IMR-90 (cell line): ENCODE measurements around the gene ANAPC7. TPM values are rescaled to one million over a fixed set of nuclear protein-coding genes. Genes with fewer than 3 reads are reported as not detected.

ENCODE experiments used
- ATAC-seq: fragments of 200-7000 bp; cut with Tn5 transposase; 2 replicates; pipeline ENCODE4 v1.9.1; 2020; ENCODE audit warnings: low read depth, mild to moderate bottlenecking, moderate library complexity
- BruUV-seq: library from RNA; stranded (reverse); fragments of 400-500 nt; replicated peaks from 2 replicates; lab custom pipeline; 2021; lab: Mats Ljungman, UMichigan
- CTCF ChIA-PET: fragments of 300-600 bp; formaldehyde crosslinking; extraction: SDS; loops from one replicate; lab custom pipeline; 2021; ENCODE audit warnings: antibody characterized with exemption; lab: Yijun Ruan, JAX
- POLR2A ChIA-PET: fragments of 300-600 bp; sonication (Branson Sonifier 250); formaldehyde crosslinking; loops from one replicate; lab custom pipeline; 2022; ENCODE audit warnings: antibody characterized with exemption; ENCODE audit not compliant: unreplicated experiment; lab: Charles Lee
- DNase-seq: peaks from one replicate; pipeline ENCODE4 v3.0.0; 2013
- H2AFZ ChIP-seq: replicated peaks from 2 replicates; pipeline ENCODE3; 2013; ENCODE audit warnings: low read length, mild to moderate bottlenecking; ENCODE audit not compliant: poor library complexity
- H2AK5ac ChIP-seq: 2 replicates; pipeline ENCODE4 v1.6.1; 2013; ENCODE audit warnings: low read depth, low read length, inconsistent platforms
- H2AK9ac ChIP-seq: replicated peaks from 2 replicates; pipeline ENCODE3; 2013; ENCODE audit warnings: mild to moderate bottlenecking, low read depth, low read length, moderate library complexity; ENCODE audit not compliant: poor library complexity
- H2BK120ac ChIP-seq: 2 replicates; pipeline ENCODE4 v1.6.1; 2013; ENCODE audit warnings: low read depth, low read length, inconsistent platforms
- H2BK15ac ChIP-seq: 3 replicates; pipeline ENCODE4 v1.6.1; 2013; ENCODE audit warnings: low read depth, low read length, inconsistent platforms
- H2BK20ac ChIP-seq: 2 replicates; pipeline ENCODE4 v1.6.1; 2013; ENCODE audit warnings: low read depth, mild to moderate bottlenecking, inconsistent platforms, low read length, moderate library complexity
- H2BK5ac ChIP-seq: 2 replicates; pipeline ENCODE4 v1.6.1; 2013; ENCODE audit warnings: mild to moderate bottlenecking, low read depth, low read length, inconsistent platforms; ENCODE audit not compliant: poor library complexity, severe bottlenecking
- H3K14ac ChIP-seq: replicated peaks from 2 replicates; pipeline ENCODE4 v1.6.1; 2013; ENCODE audit warnings: low read depth, low read length, inconsistent platforms
- H3K18ac ChIP-seq: 2 replicates; pipeline ENCODE4 v1.6.1; 2013; ENCODE audit warnings: low read depth, low read length, control low read depth
- H3K23ac ChIP-seq: 2 replicates; pipeline ENCODE4 v1.6.1; 2013; ENCODE audit warnings: low read depth, low read length, inconsistent platforms
- H3K27ac ChIP-seq: 2 replicates; pipeline ENCODE4 v1.5.1; 2013; ENCODE audit warnings: mild to moderate bottlenecking, control low read depth, low read length; ENCODE audit not compliant: insufficient read depth
- H3K27me3 ChIP-seq: 2 replicates; pipeline ENCODE4 v1.6.1; 2013; ENCODE audit warnings: low read length; ENCODE audit not compliant: control insufficient read depth, insufficient read depth
- H3K36me3 ChIP-seq: 2 replicates; pipeline ENCODE4 v1.6.1; 2013; ENCODE audit warnings: low read length, mixed read lengths; ENCODE audit not compliant: control insufficient read depth, insufficient read depth
- H3K4ac ChIP-seq: 2 replicates; pipeline ENCODE4 v1.6.1; 2013; ENCODE audit warnings: low read depth, low read length, inconsistent platforms
- H3K4me1 ChIP-seq: 2 replicates; pipeline ENCODE4 v1.6.1; 2013; ENCODE audit warnings: low read length, mixed read lengths; ENCODE audit not compliant: control insufficient read depth, insufficient read depth
- H3K4me2 ChIP-seq: 2 replicates; pipeline ENCODE4 v1.6.1; 2013; ENCODE audit warnings: low read depth, mild to moderate bottlenecking, control low read depth, low read length, moderate library complexity
- H3K4me3 ChIP-seq: 2 replicates; pipeline ENCODE4 v1.5.1; 2013; ENCODE audit warnings: low read depth, mild to moderate bottlenecking, control low read depth, low read length, moderate library complexity; ENCODE audit not compliant: insufficient read depth
- H3K56ac ChIP-seq: 2 replicates; pipeline ENCODE4 v1.6.1; 2013; ENCODE audit warnings: low read length, inconsistent platforms; ENCODE audit not compliant: insufficient read depth; ENCODE audit errors: extremely low read depth
- H3K79me1 ChIP-seq, 2 experiments: 2 replicates each; pipeline ENCODE4 v1.6.1; 2013; ENCODE audit warnings: low read length in 2 of 2, inconsistent platforms in 1 of 2, low read depth in 1 of 2
- H3K9ac ChIP-seq: 2 replicates; pipeline ENCODE4 v1.6.1; 2013; ENCODE audit warnings: low read depth, low read length, control low read depth
- H3K9me1 ChIP-seq: 2 replicates; pipeline ENCODE4 v1.6.1; 2013; ENCODE audit warnings: low read length, inconsistent platforms; ENCODE audit not compliant: insufficient read depth
- H3K9me3 ChIP-seq: 2 replicates; pipeline ENCODE4 v1.6.1; 2013; ENCODE audit warnings: low read length; ENCODE audit not compliant: control insufficient read depth, insufficient read depth
- H4K20me1 ChIP-seq: 2 replicates; pipeline ENCODE4 v1.6.1; 2013; ENCODE audit warnings: low read length, inconsistent platforms; ENCODE audit not compliant: insufficient read depth
- H4K5ac ChIP-seq: 2 replicates; pipeline ENCODE4 v1.6.1; 2013; ENCODE audit warnings: mild to moderate bottlenecking, low read depth, low read length, control low read depth
- H4K8ac ChIP-seq, 2 experiments: 2 replicates each; pipeline ENCODE4 v1.6.1; 2013; ENCODE audit warnings: low read depth in 2 of 2, low read length in 2 of 2, control low read depth in 1 of 2, inconsistent platforms in 1 of 2
- H4K91ac ChIP-seq: 2 replicates; pipeline ENCODE4 v1.6.1; 2013; ENCODE audit warnings: low read depth, low read length, inconsistent platforms; ENCODE audit not compliant: insufficient read depth
- CEBPB ChIP-seq: IDR thresholded peaks from 2 replicates; pipeline ENCODE4 v1.6.1; 2012; ENCODE audit warnings: low read depth, low read length, improper control_type of control experiment
- CHD1 ChIP-seq: IDR thresholded peaks from 2 replicates; pipeline ENCODE4 v1.6.1; 2012; ENCODE audit warnings: low read depth, low read length, improper control_type of control experiment
- ELK1 ChIP-seq: fragments of 150-350 bp; IDR thresholded peaks from 2 replicates; pipeline ENCODE4 v1.6.1; 2016; ENCODE audit warnings: low read depth, mild to moderate bottlenecking, low read length, moderate library complexity, borderline replicate concordance
- FOS ChIP-seq: fragments of 150-350 bp; IDR thresholded peaks from 2 replicates; pipeline ENCODE4 v1.6.1; 2016; ENCODE audit warnings: low read depth, low read length
- MAFK ChIP-seq: IDR thresholded peaks from 2 replicates; pipeline ENCODE4 v1.6.1; 2012; ENCODE audit warnings: low read depth, low read length, improper control_type of control experiment
- MAZ ChIP-seq: IDR thresholded peaks from 2 replicates; pipeline ENCODE4 v1.6.1; 2012; ENCODE audit warnings: low read depth, mild to moderate bottlenecking, low read length, improper control_type of control experiment, moderate library complexity, borderline replicate concordance
- MXI1 ChIP-seq: IDR thresholded peaks from 2 replicates; pipeline ENCODE4 v1.6.1; 2012; ENCODE audit warnings: low read depth, mild to moderate bottlenecking, low read length, moderate library complexity, borderline replicate concordance
- POLR2A ChIP-seq: IDR thresholded peaks from 2 replicates; pipeline ENCODE4 v1.6.1; 2012; ENCODE audit warnings: mild to moderate bottlenecking, low read depth, low read length
- RCOR1 ChIP-seq: IDR thresholded peaks from 2 replicates; pipeline ENCODE4 v1.6.1; 2012; ENCODE audit warnings: mild to moderate bottlenecking, low read length, improper control_type of control experiment; ENCODE audit not compliant: insufficient replicate concordance
- RFX5 ChIP-seq: IDR thresholded peaks from 2 replicates; pipeline ENCODE4 v1.8.0; 2012; ENCODE audit warnings: low read depth, mild to moderate bottlenecking, low read length, moderate library complexity
- SMC3 ChIP-seq: fragments of 150-350 bp; IDR thresholded peaks from 2 replicates; pipeline ENCODE4 v1.6.1; 2016; ENCODE audit warnings: low read depth, mild to moderate bottlenecking, antibody characterized with exemption, low read length, moderate library complexity
- whole genome bisulfite sequencing, 2 experiments: methylation state at CpG; one replicate each; pipeline versions ENCODE4 v1.1.5 to v1.1.7; 2013; ENCODE audit warnings: missing lambda C conversion rate in 2 of 2; ENCODE audit not compliant: insufficient read length in 1 of 2; ENCODE audit errors: extremely low coverage in 2 of 2; 5-methylcytosine and 5-hydroxymethylcytosine counted together
- dilution Hi-C: fragments of 300-500 bp; cut with HindIII; formaldehyde crosslinking; loops from one replicate; pipeline ENCODE4 v1.14.3; 2018; ENCODE audit warnings: low sequenced_read_pairs; ENCODE audit not compliant: unreplicated experiment
- in situ Hi-C: fragments of 300-500 bp; cut with MboI; formaldehyde crosslinking; loops from 3 replicates; pipeline ENCODE4 v1.14.3; 2019; ENCODE audit warnings: low sequenced_read_pairs, inconsistent platforms, mixed read lengths
- intact Hi-C: fragments of 100-400 bp; cut with micrococcal nuclease; formaldehyde crosslinking; loops from 2 replicates; pipeline ENCODE4 v1.10.0; 2022
- polyA plus RNA-seq, 3 experiments: library from polyadenylated mRNA; depleted of rRNA; stranded (reverse); fragments of >200 nt; gene quantifications; 2 replicates each; pipeline ENCODE4 v1.2.3, GENCODE V29; 2012; ENCODE audit warnings: low replicate concordance in 1 of 3
- total RNA-seq: library from RNA; depleted of rRNA; stranded (reverse); fragments of >200 nt; gene quantifications from 2 replicates; pipeline ENCODE4 v1.2.3, GENCODE V29; 2012
- TF ChIP-seq, protein P1 (sequence below): conservative IDR thresholded peaks from 2 replicates; pipeline ENCODE4 v1.5.1; 2012; ENCODE audit warnings: mild to moderate bottlenecking, low read depth, low read length, improper control_type of control experiment

The ANAPC7 gene
- total and polyA plus RNA-seq, 2 of the 4 experiments (the other 2 are of a cell fraction), result 46.4 to 57.9 TPM

DNA sequence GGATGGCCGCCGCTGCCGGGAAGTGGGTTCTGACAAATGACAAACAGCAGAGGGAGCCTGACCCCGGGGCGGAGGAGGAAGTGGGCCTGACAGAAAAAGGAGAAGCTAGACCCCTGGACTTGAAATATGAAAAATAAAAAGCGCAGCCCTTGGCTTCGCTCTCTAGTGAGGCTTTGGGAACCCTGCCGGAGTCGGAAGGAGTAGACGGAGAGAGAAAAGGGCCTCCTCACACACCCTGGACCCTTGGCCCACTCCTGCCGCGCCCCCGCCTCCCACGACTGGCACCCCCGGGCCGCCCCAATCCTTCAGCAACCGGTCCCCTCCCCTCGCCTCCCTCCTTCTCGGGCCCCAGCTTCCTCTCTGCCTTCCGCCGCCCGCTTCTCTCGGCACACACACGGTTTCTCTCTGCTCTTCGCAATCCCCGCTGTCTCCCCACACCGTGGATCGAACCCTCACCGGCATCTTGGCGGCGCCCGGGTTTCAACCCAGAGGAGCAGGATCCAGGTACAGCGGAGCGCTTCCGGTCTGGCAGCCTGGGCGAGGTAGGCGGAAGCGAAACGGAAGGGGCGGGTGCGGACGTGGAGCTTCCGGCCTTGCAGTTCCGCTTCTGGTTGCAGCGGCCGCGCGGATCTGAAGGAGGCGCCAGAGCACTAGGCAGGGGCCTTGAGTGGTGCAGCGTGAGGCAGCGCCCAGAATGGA is 46.4 kb upstream of the ANAPC7 start, which contains the start of gene ARPC3:
Gene ARPC3, minus strand, starts transcription at position 539 of the 699 bp plus-strand sequence. Its CDS starts 77 bp downstream, at position 462.
- no peak within 1 kb of the TSS; the same call in 2 of the 3 replicates for H2BK15ac ChIP-seq
- intact Hi-C loops, result loop anchor here (1.0 to 10.0 kb wide), 5 partner anchors 18 to 438 kb away; partner anchors contain the start of genes FAM216A and GPN3
- H2BK20ac ChIP-seq, result no peak within 1 kb of the TSS
- H2AK5ac ChIP-seq, result peak within 1 kb of the TSS; percentile 89
- no peaks in the 10 kb centered on the region for H3K9me3 ChIP-seq
- peak within 1 kb of the TSS; percentile 98 for H3K56ac ChIP-seq
- peak within 1 kb of the TSS; percentile 74 for H3K4me3 ChIP-seq
- peak within 1 kb of the TSS; percentile 62 for H3K18ac ChIP-seq
- peak within 1 kb of the TSS; percentile 89 for H4K5ac ChIP-seq
- ChIA-PET CTCF (interaction anchor here (0.6 to 1.8 kb wide), 17 partner anchors 18 to 502 kb away, joined by 3 to 15 read pairs (median 3); partner anchors contain the start of genes ATP2A2, FAM216A and GPN3), POLR2A (interaction anchor here (0.6 to 1.0 kb wide), 4 partner anchors 18 to 388 kb away, joined by 3 to 13 read pairs (median 4); partner anchors contain the start of gene GPN3)
- H4K91ac ChIP-seq, result peak within 1 kb of the TSS; percentile 93
- BruUV-seq, result no TSS peak
- peaks cover 4% of the 10 kb centered on the region; the same call in 1 of the 2 replicates for H3K9me1 ChIP-seq
- 0 out of 2 replicates have a peak, but pooled peaks cover 5% of the 10 kb centered on the region for H3K4me1 ChIP-seq
- in situ Hi-C loops, result loop anchor here (10.0 kb wide), 1 partner anchor 445 kb away; no protein-coding TSS in a partner anchor
- peak within 1 kb of the TSS; percentile 96 for H3K9ac ChIP-seq
- peak within 1 kb of the TSS; percentile 88 for H3K4me2 ChIP-seq
- 0 out of 2 replicates have a peak within 1 kb of the TSS, but pooled peaks have one; percentile 53 for H2BK120ac ChIP-seq
- ATAC-seq (peak; percentile 98), DNase-seq (peak; percentile 92)
- H2BK5ac ChIP-seq, result peak within 1 kb of the TSS; percentile 80
- H4K20me1 ChIP-seq, result peaks cover 18% of the 10 kb centered on the region
- 1% methylated on average over 23 of the region's 51 CpGs; no CpG with 5 or more reads in 1 of the 2 experiments for WGBS, 2 experiments
- peak within 1 kb of the TSS; percentile 98 for H3K4ac ChIP-seq
- H3K23ac ChIP-seq, result peak within 1 kb of the TSS; percentile 90; the same call in 1 of the 2 replicates
- peak within 1 kb of the TSS; percentile 93 for H2AFZ ChIP-seq
- H4K8ac ChIP-seq, result peak within 1 kb of the TSS; percentile 94 to 97
- dilution Hi-C loops, result no loop called here
- peaks cover 2 to 30% of the 10 kb centered on the region in 2 experiments; a peak in 2 of 4 replicates for H3K79me1 ChIP-seq
- peak within 1 kb of the TSS; percentile 97 for H3K27ac ChIP-seq
- H3K27me3 ChIP-seq, result no peaks in the 10 kb centered on the region
- H3K36me3 ChIP-seq, result peaks cover 7% of the 10 kb centered on the region
- peak within 1 kb of the TSS; percentile 90 for H2AK9ac ChIP-seq
- H3K14ac ChIP-seq, result peak within 1 kb of the TSS; percentile 98
- TF ChIP-seq MXI1 (0 out of 2 replicates have a peak, but pooled peaks have one; percentile 12), POLR2A (peak; percentile 82), MAZ (0 out of 2 replicates have a peak, but pooled peaks have one; percentile 60), MAFK (no peak), ELK1 (0 out of 2 replicates have a peak, but pooled peaks have one; percentile 71), FOS (no peak), CEBPB (no peak), CHD1 (no peak), RFX5 (no peak), RCOR1 (no peak), SMC3 (peak; percentile 73)
- TF ChIP-seq, protein P1, sequence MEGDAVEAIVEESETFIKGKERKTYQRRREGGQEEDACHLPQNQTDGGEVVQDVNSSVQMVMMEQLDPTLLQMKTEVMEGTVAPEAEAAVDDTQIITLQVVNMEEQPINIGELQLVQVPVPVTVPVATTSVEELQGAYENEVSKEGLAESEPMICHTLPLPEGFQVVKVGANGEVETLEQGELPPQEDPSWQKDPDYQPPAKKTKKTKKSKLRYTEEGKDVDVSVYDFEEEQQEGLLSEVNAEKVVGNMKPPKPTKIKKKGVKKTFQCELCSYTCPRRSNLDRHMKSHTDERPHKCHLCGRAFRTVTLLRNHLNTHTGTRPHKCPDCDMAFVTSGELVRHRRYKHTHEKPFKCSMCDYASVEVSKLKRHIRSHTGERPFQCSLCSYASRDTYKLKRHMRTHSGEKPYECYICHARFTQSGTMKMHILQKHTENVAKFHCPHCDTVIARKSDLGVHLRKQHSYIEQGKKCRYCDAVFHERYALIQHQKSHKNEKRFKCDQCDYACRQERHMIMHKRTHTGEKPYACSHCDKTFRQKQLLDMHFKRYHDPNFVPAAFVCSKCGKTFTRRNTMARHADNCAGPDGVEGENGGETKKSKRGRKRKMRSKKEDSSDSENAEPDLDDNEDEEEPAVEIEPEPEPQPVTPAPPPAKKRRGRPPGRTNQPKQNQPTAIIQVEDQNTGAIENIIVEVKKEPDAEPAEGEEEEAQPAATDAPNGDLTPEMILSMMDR, result peak; percentile 97
